ENCODE data around the gene SPDYE5.
A peak's percentile ranks its signal among the peaks of the same experiment; 100 is the strongest.
"Not testable (repeated sequence)": the region's sequence is repeated elsewhere in the genome, so short reads cannot be mapped to it uniquely, and the experiment has no call there.

SPDYE5 gene

GRCh38 chr7:75521727-75522126 is 29.6 kb downstream of the SPDYE5 start:
- Histone ChIP-seq H3K9me3 (peaks cover 22% of the 10 kb centered on the region), H3K36me3 (peaks cover 74% of the 10 kb centered on the region), H4K20me1 (peaks cover 19% of the 10 kb centered on the region), H3K4me1 (peaks cover 11% of the 10 kb centered on the region)
- not testable (repeated sequence) for H3K4me3 ChIP-seq, H3K9ac ChIP-seq, H3K27me3 ChIP-seq, H3K4me2 ChIP-seq, H3K27ac ChIP-seq

- Histone ChIP-seq H3K9ac (peak overlapping the region; percentile 94), H3K4me1 (peaks cover 21% of the 10 kb centered on the region), H4K20me1 (peaks cover 26% of the 10 kb centered on the region), H3K4me3 (peak overlapping the region; percentile 93), H3K36me3 (peaks cover 38% of the 10 kb centered on the region), H3K9me3 (peaks cover 15% of the 10 kb centered on the region; the same call in 1 of the 2 replicates), H3K4me2 (peak overlapping the region; percentile 92), H3K27ac (peak overlapping the region; percentile 88)
- not testable (repeated sequence) for H3K27me3 ChIP-seq
Measured at GRCh38 chr7:75527224-75527722, 35.2 kb downstream of the SPDYE5 start.

GRCh38 chr7:75531359-75531821 is 39.3 kb downstream of the SPDYE5 start:
- Histone ChIP-seq H3K4me3 (no peak overlapping the region), H3K27me3 (no peaks in the 10 kb centered on the region), H3K9me3 (no peaks in the 10 kb centered on the region), H3K27ac (no peak overlapping the region), H3K9ac (no peak overlapping the region), H3K4me1 (peaks cover 13% of the 10 kb centered on the region), H3K4me2 (no peak overlapping the region), H4K20me1 (peaks cover 14% of the 10 kb centered on the region), H3K36me3 (peaks cover 2% of the 10 kb centered on the region; the same call in 1 of the 2 replicates)
- TF ChIP-seq Cebpa-rat (IDR thresholded peaks at IDR 0.05), result no peak

GRCh38 chr7:75532639-75533038 is 40.5 kb downstream of the SPDYE5 start:
- H4K20me1 ChIP-seq, result peaks cover 2% of the 10 kb centered on the region
- H3K27me3 ChIP-seq, result no peaks in the 10 kb centered on the region
- H3K36me3 ChIP-seq, result peaks cover 15% of the 10 kb centered on the region
- no peak for TF ChIP-seq Cebpa-rat (IDR thresholded peaks at IDR 0.05)
- H3K27ac ChIP-seq, result no peak overlapping the region
- H3K4me2 ChIP-seq, result no peak overlapping the region
- peaks cover 6% of the 10 kb centered on the region; the same call in 1 of the 2 replicates for H3K4me1 ChIP-seq
- no peaks in the 10 kb centered on the region for H3K9me3 ChIP-seq
- no peak overlapping the region for H3K9ac ChIP-seq
- H3K4me3 ChIP-seq, result no peak overlapping the region

GRCh38 chr7:75533926-75534325 is 41.8 kb downstream of the SPDYE5 start:
- Histone ChIP-seq H3K9me3 (no peaks in the 10 kb centered on the region), H3K27ac (no peak overlapping the region), H3K27me3 (no peaks in the 10 kb centered on the region), H3K4me3 (no peak overlapping the region), H4K20me1 (no peaks in the 10 kb centered on the region), H3K9ac (no peak overlapping the region), H3K36me3 (peaks cover 25% of the 10 kb centered on the region), H3K4me1 (no peaks in the 10 kb centered on the region), H3K4me2 (no peak overlapping the region)
- TF ChIP-seq Cebpa-rat (IDR thresholded peaks at IDR 0.05), result no peak

- Histone ChIP-seq H3K4me1 (no peaks in the 10 kb centered on the region), H3K27ac (no peak overlapping the region), H3K4me2 (no peak overlapping the region), H3K27me3 (no peaks in the 10 kb centered on the region), H3K36me3 (peaks cover 34% of the 10 kb centered on the region), H3K9me3 (no peaks in the 10 kb centered on the region), H3K9ac (no peak overlapping the region), H4K20me1 (no peaks in the 10 kb centered on the region), H3K4me3 (no peak overlapping the region)
- TF ChIP-seq Cebpa-rat (IDR thresholded peaks at IDR 0.05), result no peak
Measured at GRCh38 chr7:75534727-75535307, 42.7 kb downstream of the SPDYE5 start.

- no peaks in the 10 kb centered on the region for H3K27me3 ChIP-seq
- H3K4me3 ChIP-seq, result no peak overlapping the region
- TF ChIP-seq Cebpa-rat (IDR thresholded peaks at IDR 0.05), result no peak
- H3K36me3 ChIP-seq, result peaks cover 48% of the 10 kb centered on the region
- no peaks in the 10 kb centered on the region for H3K9me3 ChIP-seq
- no peaks in the 10 kb centered on the region for H3K4me1 ChIP-seq
- no peak overlapping the region for H3K9ac ChIP-seq
- no peaks in the 10 kb centered on the region for H4K20me1 ChIP-seq
- H3K27ac ChIP-seq, result no peak overlapping the region
- no peak overlapping the region for H3K4me2 ChIP-seq
Measured at GRCh38 chr7:75536491-75536890, 44.4 kb downstream of the SPDYE5 start.

- Histone ChIP-seq H3K4me2 (no peak overlapping the region), H4K20me1 (no peaks in the 10 kb centered on the region), H3K9me3 (no peaks in the 10 kb centered on the region), H3K4me3 (no peak overlapping the region), H3K9ac (no peak overlapping the region), H3K4me1 (no peaks in the 10 kb centered on the region), H3K27me3 (no peaks in the 10 kb centered on the region), H3K27ac (no peak overlapping the region), H3K36me3 (peaks cover 53% of the 10 kb centered on the region)
- TF ChIP-seq Cebpa-rat (IDR thresholded peaks at IDR 0.05), result no peak
Measured at GRCh38 chr7:75536940-75537538, 44.9 kb downstream of the SPDYE5 start.

GRCh38 chr7:75537731-75538130 is 45.6 kb downstream of the SPDYE5 start:
- Histone ChIP-seq H3K4me2 (no peak overlapping the region), H4K20me1 (no peaks in the 10 kb centered on the region), H3K27me3 (no peaks in the 10 kb centered on the region), H3K27ac (no peak overlapping the region), H3K9ac (no peak overlapping the region), H3K9me3 (no peaks in the 10 kb centered on the region), H3K4me3 (no peak overlapping the region), H3K36me3 (peaks cover 60% of the 10 kb centered on the region), H3K4me1 (no peaks in the 10 kb centered on the region)
- no peak for TF ChIP-seq Cebpa-rat (IDR thresholded peaks at IDR 0.05)

- no peak for TF ChIP-seq Cebpa-rat (IDR thresholded peaks at IDR 0.05)
- no peak overlapping the region for H3K4me2 ChIP-seq
- H4K20me1 ChIP-seq, result no peaks in the 10 kb centered on the region
- peaks cover 8% of the 10 kb centered on the region; the same call in 1 of the 2 replicates for H3K4me1 ChIP-seq
- no peak overlapping the region for H3K9ac ChIP-seq
- no peaks in the 10 kb centered on the region for H3K9me3 ChIP-seq
- no peak overlapping the region for H3K4me3 ChIP-seq
- no peaks in the 10 kb centered on the region for H3K27me3 ChIP-seq
- peaks cover 85% of the 10 kb centered on the region for H3K36me3 ChIP-seq
- no peak overlapping the region for H3K27ac ChIP-seq
Measured at GRCh38 chr7:75546237-75547015, 54.3 kb downstream of the SPDYE5 start.
